Hepatocyte (in vitro differentiated cells): ENCODE measurements around the gene KLF5.

Experiments
- CTCF ChIP-seq: fragments of 200-600 bp; sonication (generic); IDR thresholded peaks from 2 replicates; pipeline ENCODE4 v1.5.1; 2016; ENCODE audit warnings: antibody characterized with exemption, mild to moderate bottlenecking; ENCODE audit not compliant: poor library complexity
- EZH2 ChIP-seq: fragments of 200-600 bp; sonication (generic); IDR thresholded peaks from 2 replicates; pipeline ENCODE4 v1.6.1; 2016; ENCODE audit warnings: antibody characterized with exemption, mild to moderate bottlenecking, borderline replicate concordance

- TF ChIP-seq CTCF (no peak), EZH2 (no peak)
Measured at GRCh38 chr13:73119612-73120011, 60.8 kb downstream of the KLF5 start.
